AG04449 (cell line): Measurements from ENCODE around the gene NELFE.

Experiments used
- CTCF ChIA-PET: fragments of 350-600 bp; formaldehyde crosslinking; extraction: SDS; loops from one replicate; lab custom pipeline; 2021; ENCODE audit warnings: antibody characterized with exemption; lab: Yijun Ruan, JAX
- POLR2A ChIA-PET: fragments of 400-600, 350-600 bp; formaldehyde crosslinking; extraction: SDS; loops from one replicate; lab custom pipeline; 2020; ENCODE audit warnings: antibody characterized with exemption, inconsistent platforms; lab: Yijun Ruan, JAX
- DNase-seq: peaks from one replicate; pipeline ENCODE4 v3.0.0-alpha.2; 2010; ENCODE audit warnings: low read depth, low spot score
- H3K4me3 ChIP-seq: 2 replicates; pipeline ENCODE4 v1.5.1; 2011; ENCODE audit warnings: low read depth, mild to moderate bottlenecking, control low read depth, low read length
- TF ChIP-seq, protein P1 (sequence below): IDR thresholded peaks from one replicate; pipeline ENCODE4 v1.5.1; 2011; ENCODE audit warnings: mild to moderate bottlenecking, moderate library complexity, low read length, control low read depth, inconsistent platforms; ENCODE audit not compliant: insufficient read depth; ENCODE audit errors: missing control alignments

The NELFE gene

DNA sequence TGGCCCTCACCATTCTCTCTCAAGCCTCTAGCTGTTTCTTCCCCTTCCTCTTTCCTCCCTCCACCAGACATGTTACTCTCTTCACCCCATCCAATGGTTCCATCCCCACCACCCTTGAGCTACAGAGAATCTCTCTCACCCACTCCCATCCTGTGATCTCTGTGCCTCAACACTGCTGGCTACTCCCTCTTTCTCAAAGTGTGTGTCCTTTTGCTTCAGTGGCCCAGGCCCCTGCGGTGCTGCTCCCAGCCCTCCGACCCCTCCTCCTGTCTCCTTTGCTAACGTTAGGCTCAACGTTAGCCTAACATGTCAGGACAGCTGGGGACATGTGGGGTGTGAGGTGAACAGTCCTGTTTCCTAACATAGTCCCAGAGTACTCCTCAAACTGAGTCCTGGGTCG lies 5.9 kb downstream of the NELFE start:
- ChIA-PET CTCF (interaction anchor here (0.8 to 7.4 kb wide), 40 partner anchors 9 to 1031 kb away, joined by 3 to 94 read pairs (median 6); partner anchors contain the start of genes ATP6V1G2, C2, DXO and EHMT2), POLR2A (interaction anchor here (0.9 to 1.2 kb wide), 4 partner anchors 19 to 126 kb away, joined by 3 to 5 read pairs (median 4); partner anchors contain the start of genes DXO, HSPA1B and ZBTB12)
- TF ChIP-seq, protein P1, sequence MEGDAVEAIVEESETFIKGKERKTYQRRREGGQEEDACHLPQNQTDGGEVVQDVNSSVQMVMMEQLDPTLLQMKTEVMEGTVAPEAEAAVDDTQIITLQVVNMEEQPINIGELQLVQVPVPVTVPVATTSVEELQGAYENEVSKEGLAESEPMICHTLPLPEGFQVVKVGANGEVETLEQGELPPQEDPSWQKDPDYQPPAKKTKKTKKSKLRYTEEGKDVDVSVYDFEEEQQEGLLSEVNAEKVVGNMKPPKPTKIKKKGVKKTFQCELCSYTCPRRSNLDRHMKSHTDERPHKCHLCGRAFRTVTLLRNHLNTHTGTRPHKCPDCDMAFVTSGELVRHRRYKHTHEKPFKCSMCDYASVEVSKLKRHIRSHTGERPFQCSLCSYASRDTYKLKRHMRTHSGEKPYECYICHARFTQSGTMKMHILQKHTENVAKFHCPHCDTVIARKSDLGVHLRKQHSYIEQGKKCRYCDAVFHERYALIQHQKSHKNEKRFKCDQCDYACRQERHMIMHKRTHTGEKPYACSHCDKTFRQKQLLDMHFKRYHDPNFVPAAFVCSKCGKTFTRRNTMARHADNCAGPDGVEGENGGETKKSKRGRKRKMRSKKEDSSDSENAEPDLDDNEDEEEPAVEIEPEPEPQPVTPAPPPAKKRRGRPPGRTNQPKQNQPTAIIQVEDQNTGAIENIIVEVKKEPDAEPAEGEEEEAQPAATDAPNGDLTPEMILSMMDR: no peak
- DNase-seq: no peak
- no peak overlapping the region for H3K4me3 ChIP-seq

DNA sequence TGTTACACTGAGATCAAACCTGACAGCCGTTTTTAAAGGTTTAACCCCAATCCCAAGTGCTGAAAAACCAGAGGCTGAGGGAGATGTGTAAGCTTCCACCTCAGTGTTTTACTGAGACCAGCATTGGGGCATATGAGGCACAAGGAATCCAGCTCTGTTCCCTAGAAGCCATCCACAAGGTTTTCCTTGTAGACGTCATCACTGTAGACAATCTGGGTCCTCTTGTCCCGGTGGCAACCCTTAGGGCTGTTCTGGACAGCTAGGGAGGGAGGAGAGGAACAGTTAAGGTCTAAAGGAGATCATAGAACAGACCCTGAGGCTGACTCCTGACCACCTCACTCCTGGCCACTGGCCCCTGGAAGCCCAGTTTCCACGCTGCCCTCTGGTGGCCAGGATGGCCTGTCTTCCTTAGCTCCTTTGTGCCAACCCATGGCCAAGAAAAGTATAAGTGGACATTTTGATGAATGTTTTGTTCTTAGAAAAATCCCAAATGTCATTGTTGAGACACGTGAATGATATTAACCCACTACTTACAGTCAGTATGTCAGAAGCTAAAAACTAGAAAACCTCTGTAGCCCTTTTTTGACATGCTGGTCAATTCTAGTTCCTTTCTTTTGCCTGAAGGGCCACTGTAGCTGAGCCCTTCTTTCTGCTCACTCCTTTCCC lies 6.5 kb downstream of the NELFE start:
- POLR2A ChIA-PET: interaction anchor here (0.9 to 1.2 kb wide), 5 partner anchors 20 to 125 kb away, joined by 3 to 5 read pairs (median 3); partner anchors contain the start of genes DXO, HSPA1B and ZBTB12
- CTCF ChIA-PET: interaction anchor here (0.8 to 7.4 kb wide), 45 partner anchors 8 to 1032 kb away, joined by 3 to 94 read pairs (median 5); partner anchors contain the start of genes ATP6V1G2, C2, DXO and EHMT2
- no peak for DNase-seq
- H3K4me3 ChIP-seq: no peak overlapping the region
- TF ChIP-seq, protein P1: peak; percentile 86

DNA sequence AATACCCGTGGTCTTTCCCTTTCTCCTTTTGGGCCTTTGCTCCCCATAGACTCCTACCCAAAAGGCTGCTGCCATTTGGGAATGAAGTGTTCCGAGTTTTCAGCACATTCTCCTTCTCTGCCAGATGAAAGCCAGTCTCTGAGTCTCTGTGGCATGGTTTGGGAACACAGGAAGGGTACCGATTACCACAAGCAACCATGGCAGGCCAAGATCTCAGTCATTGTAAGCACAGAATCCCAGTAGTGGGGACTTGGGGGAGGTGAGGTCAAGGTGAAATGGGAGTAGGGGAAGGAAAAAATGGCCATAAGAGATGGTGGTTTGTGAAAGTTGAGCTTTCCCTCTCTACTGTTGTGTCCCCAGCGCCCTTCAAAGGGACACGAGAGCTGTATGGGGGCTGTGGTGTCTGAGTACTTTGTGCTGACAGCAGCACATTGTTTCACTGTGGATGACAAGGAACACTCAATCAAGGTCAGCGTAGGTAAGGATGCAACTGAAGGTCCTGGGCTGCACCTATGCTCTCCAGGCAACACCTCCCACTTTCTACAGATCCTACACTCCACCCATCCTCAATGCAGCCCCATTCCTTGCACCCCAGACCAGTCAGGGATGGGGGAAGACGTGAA lies 8.7 kb downstream of the NELFE start:
- TF ChIP-seq, protein P1: no peak
- no peak for DNase-seq
- CTCF ChIA-PET: interaction anchor here (0.7 to 7.4 kb wide), 10 partner anchors 9 to 272 kb away, joined by 3 to 94 read pairs (median 24); partner anchors contain the start of genes LY6G5C, NELFE, SKIC2 and ZBTB12
- no peak overlapping the region for H3K4me3 ChIP-seq
- POLR2A ChIA-PET: no interaction called here

DNA sequence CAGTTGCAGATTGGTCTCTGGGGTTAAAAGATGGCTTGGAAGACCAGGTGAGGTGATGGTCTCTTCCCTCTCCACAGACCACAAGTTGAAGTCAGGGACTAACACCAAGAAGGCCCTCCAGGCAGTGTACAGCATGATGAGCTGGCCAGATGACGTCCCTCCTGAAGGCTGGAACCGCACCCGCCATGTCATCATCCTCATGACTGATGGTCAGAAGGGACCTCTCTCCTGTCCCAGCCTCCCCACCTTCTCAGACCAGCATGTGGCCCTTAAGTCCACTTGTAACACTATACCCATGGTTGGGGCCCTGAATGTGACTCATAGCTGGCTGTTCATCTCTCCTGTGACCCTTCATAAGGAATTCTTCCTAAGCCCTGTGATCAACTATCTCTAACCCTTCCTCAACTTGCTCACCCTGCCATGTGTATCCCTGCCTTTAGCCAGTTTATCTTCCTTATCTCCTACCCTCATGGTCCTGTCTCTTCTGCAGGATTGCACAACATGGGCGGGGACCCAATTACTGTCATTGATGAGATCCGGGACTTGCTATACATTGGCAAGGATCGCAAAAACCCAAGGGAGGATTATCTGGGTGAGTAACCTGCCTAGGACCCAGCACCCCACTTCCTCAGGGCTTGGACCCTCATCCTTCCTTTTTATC lies 9.9 kb downstream of the NELFE start:
- ChIA-PET CTCF (interaction anchor here (7.4 kb wide), 1 partner anchor 8 kb away, joined by 94 read pairs; no protein-coding TSS in a partner anchor), POLR2A (interaction anchor here (0.6 to 1.2 kb wide), 4 partner anchors 10 to 327 kb away, joined by 3 to 6 read pairs (median 4); partner anchors contain the start of genes EHMT2, NELFE and SKIC2)
- TF ChIP-seq, protein P1: no peak
- no peak overlapping the region for H3K4me3 ChIP-seq
- no peak for DNase-seq

DNA sequence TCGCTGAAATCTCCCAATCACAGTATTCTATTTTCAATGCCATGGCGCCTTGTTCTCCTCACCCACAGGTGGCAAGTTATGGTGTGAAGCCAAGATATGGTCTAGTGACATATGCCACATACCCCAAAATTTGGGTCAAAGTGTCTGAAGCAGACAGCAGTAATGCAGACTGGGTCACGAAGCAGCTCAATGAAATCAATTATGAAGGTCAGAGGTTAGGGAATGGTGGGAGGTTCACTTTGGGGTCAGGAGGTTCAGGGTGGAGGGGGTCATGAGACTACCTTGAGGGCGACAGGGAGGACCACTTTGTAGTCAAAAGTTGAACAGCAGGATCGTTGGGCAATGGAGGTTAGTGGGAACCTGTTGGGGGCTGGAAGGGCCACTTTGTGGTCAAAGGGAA lies 10.5 kb downstream of the NELFE start:
- POLR2A ChIA-PET: interaction anchor here (0.6 to 1.2 kb wide), 4 partner anchors 10 to 130 kb away, joined by 3 to 6 read pairs (median 4); partner anchors contain the start of genes EHMT2, NELFE and SKIC2
- H3K4me3 ChIP-seq: no peak overlapping the region
- CTCF ChIA-PET: interaction anchor here (0.8 to 7.4 kb wide), 3 partner anchors 8 to 68 kb away, joined by 3 to 94 read pairs (median 3); no protein-coding TSS in a partner anchor
- DNase-seq: no peak
- TF ChIP-seq, protein P1: no peak
